ENCODE results near the gene TPRG1L. TPM values are rescaled to one million over a fixed set of nuclear protein-coding genes. Genes with fewer than 3 reads are reported as not detected.
A peak's percentile ranks its signal among the peaks of the same experiment; 100 is the strongest.
"Not testable (repeated sequence)": the region's sequence is repeated elsewhere in the genome, so short reads cannot be mapped to it uniquely, and the experiment has no call there.

Gene TPRG1L
- total RNA-seq (2021) (13.4 and 13.7 TPM in 2 replicates), Bru-seq, nascent RNA (percentile 51 among the genes with signal in this experiment), BruChase-seq, experiment 1, labeled RNA remaining after a 2-hour chase (percentile 66 among the genes with signal in this experiment), BruChase-seq, experiment 2, labeled RNA remaining after a 6-hour chase (percentile 71 among the genes with signal in this experiment)
- long read RNA-seq, transcript TPRG1L-202 (5 exons, 2,414 nt): major isoform, 30 of 36 reads
- long read RNA-seq, partial matches to known transcripts: 6 of 36 reads
- long read RNA-seq, other reads (novel, unspliced or antisense): 0 of 36 reads

DNA sequence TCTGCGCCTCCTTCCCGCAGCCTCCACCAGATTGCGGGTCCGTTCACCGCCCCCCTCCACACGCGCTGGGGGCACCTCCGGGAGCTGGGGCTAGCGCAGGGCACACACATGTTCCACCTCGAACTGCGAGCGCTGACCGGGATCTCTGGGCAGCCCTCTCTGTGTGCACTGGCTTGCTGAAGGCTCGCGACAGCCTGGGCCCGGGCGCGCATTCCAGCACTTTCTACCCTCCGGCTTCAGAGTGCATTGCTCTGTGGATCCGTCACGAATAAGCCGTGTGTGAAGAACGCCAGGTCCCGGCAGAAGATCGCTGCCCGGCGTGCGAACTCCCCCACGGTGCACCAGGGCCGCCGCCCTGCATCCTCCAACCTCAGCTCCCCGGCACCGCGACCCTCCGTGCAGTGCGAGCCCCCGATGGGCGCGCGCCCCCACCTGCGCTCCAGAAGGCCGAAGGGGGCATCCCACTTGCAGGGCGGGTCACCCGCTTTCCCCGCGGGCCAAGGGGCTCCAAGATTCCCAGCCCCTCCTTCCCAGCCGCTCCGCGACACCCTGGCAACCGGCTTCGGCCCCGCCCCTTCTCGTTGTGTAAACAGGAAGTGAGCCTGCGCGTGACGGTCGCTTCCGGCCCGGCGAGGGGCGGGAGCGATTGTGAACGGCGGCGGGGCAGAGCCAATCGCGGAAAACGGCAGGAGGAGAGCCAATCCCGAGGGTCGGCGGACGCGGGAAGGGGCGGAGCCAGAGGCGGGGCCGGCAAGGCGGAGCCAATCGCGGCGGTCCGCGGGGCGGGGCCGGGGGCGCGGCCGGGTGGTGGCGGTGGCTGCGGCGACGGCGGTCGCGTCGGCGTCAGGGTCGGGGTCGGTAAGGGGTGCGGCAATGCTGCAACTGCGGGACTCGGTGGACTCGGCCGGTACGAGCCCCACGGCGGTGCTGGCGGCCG lies at the start of gene TPRG1L:
Gene TPRG1L, plus strand, starts transcription at position 816 of the 937 bp plus-strand sequence. Its CDS starts 58 bp downstream, at position 874.
- H3K4me3 ChIP-seq (ENCODE audit: low read depth, low read length, poor library complexity, severe bottlenecking): peak within 1 kb of the TSS; percentile 64
- intact Hi-C loops (cut with micrococcal nuclease; ENCODE audit: unreplicated experiment): no loop called here
- peaks cover 3% of the 10 kb centered on the region for H3K36me3 ChIP-seq (ENCODE audit: insufficient read depth, low read length, poor library complexity, severe bottlenecking)
- ChIA-PET POLR2A (ENCODE audit: low non-redundant PET) (no interaction called here), CTCF (no interaction called here)
- H3K4me1 ChIP-seq (ENCODE audit: insufficient read depth, low read length, poor library complexity, severe bottlenecking): no peaks in the 10 kb centered on the region
- no TSS peak for BruUV-seq (replicated peaks)
- DNase-seq (ENCODE audit: low spot score): peak; percentile 98
- TF ChIP-seq EZH2 (IDR thresholded peaks at IDR 0.05; ENCODE audit: borderline replicate concordance, low read depth, low read length, poor library complexity, severe bottlenecking): no peak
- TF ChIP-seq, protein P1, sequence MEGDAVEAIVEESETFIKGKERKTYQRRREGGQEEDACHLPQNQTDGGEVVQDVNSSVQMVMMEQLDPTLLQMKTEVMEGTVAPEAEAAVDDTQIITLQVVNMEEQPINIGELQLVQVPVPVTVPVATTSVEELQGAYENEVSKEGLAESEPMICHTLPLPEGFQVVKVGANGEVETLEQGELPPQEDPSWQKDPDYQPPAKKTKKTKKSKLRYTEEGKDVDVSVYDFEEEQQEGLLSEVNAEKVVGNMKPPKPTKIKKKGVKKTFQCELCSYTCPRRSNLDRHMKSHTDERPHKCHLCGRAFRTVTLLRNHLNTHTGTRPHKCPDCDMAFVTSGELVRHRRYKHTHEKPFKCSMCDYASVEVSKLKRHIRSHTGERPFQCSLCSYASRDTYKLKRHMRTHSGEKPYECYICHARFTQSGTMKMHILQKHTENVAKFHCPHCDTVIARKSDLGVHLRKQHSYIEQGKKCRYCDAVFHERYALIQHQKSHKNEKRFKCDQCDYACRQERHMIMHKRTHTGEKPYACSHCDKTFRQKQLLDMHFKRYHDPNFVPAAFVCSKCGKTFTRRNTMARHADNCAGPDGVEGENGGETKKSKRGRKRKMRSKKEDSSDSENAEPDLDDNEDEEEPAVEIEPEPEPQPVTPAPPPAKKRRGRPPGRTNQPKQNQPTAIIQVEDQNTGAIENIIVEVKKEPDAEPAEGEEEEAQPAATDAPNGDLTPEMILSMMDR (conservative IDR thresholded peaks at IDR 0.05; ENCODE audit: low read depth, low read length): no peak
- H3K27me3 ChIP-seq (replicated peaks; ENCODE audit: insufficient read depth, low read depth, low read length, poor library complexity): no peaks in the 10 kb centered on the region
- no peaks in the 10 kb centered on the region for H3K9me3 ChIP-seq (ENCODE audit: low read depth, low read length, poor library complexity, severe bottlenecking)
- no peak within 1 kb of the TSS for H3K27ac ChIP-seq (ENCODE audit: low read depth, low read length, poor library complexity, severe bottlenecking)

DNA sequence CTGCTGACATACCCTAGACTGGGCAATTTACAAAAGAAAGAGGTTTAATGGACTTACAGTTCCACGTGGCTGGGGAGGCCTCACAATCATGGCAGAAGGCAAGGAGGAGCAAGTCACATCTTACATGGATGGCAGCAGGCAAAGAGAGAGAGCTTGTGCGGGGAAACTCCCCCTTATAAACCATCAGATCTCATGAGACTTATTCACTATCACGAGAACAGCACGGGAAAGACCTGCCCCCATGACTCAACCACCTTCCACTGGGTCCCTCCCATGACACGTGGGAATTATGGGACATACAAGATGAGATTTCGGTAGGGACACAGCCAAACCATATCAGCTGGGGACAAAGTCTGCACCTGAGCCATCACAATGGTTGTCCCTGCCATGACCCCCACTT lies 49.3 kb upstream of the TPRG1L start:
- POLR2A ChIA-PET (ENCODE audit: low non-redundant PET); BruUV-seq (replicated peaks); H3K4me1 ChIP-seq (ENCODE audit: insufficient read depth, low read length, poor library complexity, severe bottlenecking); CTCF ChIA-PET; H3K4me3 ChIP-seq (ENCODE audit: low read depth, low read length, poor library complexity, severe bottlenecking); H3K9me3 ChIP-seq (ENCODE audit: low read depth, low read length, poor library complexity, severe bottlenecking); H3K27ac ChIP-seq (ENCODE audit: low read depth, low read length, poor library complexity, severe bottlenecking); DNase-seq (ENCODE audit: low spot score); H3K27me3 ChIP-seq (replicated peaks; ENCODE audit: insufficient read depth, low read depth, low read length, poor library complexity); H3K36me3 ChIP-seq (ENCODE audit: insufficient read depth, low read length, poor library complexity, severe bottlenecking); intact Hi-C loops (cut with micrococcal nuclease; ENCODE audit: unreplicated experiment): not testable (repeated sequence)

DNA sequence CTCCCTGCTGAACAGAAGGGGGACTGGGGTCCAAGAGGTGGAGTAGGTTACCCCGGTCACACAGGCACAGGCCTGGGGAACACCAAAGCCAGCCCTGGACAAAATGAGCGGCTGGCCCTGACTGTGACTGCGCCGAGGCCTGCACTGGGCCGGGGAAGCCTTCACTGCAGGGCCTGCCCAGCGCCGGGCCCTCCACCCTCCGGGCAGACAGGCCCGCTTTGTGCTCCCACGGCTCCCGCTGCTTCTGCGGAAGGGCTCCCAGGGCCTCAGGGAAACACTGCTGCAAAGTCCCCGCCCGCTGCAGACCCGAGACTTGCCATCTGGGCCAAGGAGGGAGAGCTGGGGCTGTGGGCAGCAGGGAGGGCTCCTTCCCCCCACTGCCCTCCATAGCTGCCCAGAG lies 48.8 kb upstream of the TPRG1L start:
- no peaks in the 10 kb centered on the region for H3K27me3 ChIP-seq (replicated peaks; ENCODE audit: insufficient read depth, low read depth, low read length, poor library complexity)
- BruUV-seq (replicated peaks): no TSS peak
- ChIA-PET POLR2A (ENCODE audit: low non-redundant PET) (interaction anchor here (0.6 kb wide), 1 partner anchor 110 kb away, joined by 3 read pairs; no protein-coding TSS in a partner anchor), CTCF (no interaction called here)
- H3K36me3 ChIP-seq (ENCODE audit: insufficient read depth, low read length, poor library complexity, severe bottlenecking): no peaks in the 10 kb centered on the region
- intact Hi-C loops (cut with micrococcal nuclease; ENCODE audit: unreplicated experiment): no loop called here
- DNase-seq (ENCODE audit: low spot score): no peak
- no peak for TF ChIP-seq EZH2 (IDR thresholded peaks at IDR 0.05; ENCODE audit: borderline replicate concordance, low read depth, low read length, poor library complexity, severe bottlenecking)
- TF ChIP-seq, protein P1 (conservative IDR thresholded peaks at IDR 0.05; ENCODE audit: low read depth, low read length): no peak
- no peaks in the 10 kb centered on the region for H3K9me3 ChIP-seq (ENCODE audit: low read depth, low read length, poor library complexity, severe bottlenecking)
- no peak overlapping the region for H3K4me3 ChIP-seq (ENCODE audit: low read depth, low read length, poor library complexity, severe bottlenecking)
- H3K4me1 ChIP-seq (ENCODE audit: insufficient read depth, low read length, poor library complexity, severe bottlenecking): no peaks in the 10 kb centered on the region
- no peak overlapping the region for H3K27ac ChIP-seq (ENCODE audit: low read depth, low read length, poor library complexity, severe bottlenecking)
